GM19463 (cell line): ENCODE data around the gene TMF1.

ENCODE experiments used
- ATAC-seq: cut with Tn5 transposase; IDR thresholded peaks from one replicate; pipeline ENCODE4 v1.9.1; 2021; ENCODE audit warnings: mild to moderate bottlenecking, moderate library complexity; ENCODE audit not compliant: unreplicated experiment

Gene TMF1

GRCh38 chr3:69014022-69014580 is 38.0 kb downstream of the TMF1 start:
- ATAC-seq = no peak

- peak; percentile 73 for ATAC-seq
Observed at GRCh38 chr3:69013253-69014021, 38.7 kb downstream of the TMF1 start, which contains the start of gene EOGT. Gene EOGT (minus strand): TSS chr3:69013684. CDS start chr3:69009846, 3,838 bp downstream.

GRCh38 chr3:69012800-69013252 is 39.3 kb downstream of the TMF1 start:
- peak; percentile 38 for ATAC-seq

GRCh38 chr3:69012100-69012799 is 39.9 kb downstream of the TMF1 start:
- no peak for ATAC-seq

GRCh38 chr3:69011096-69011730 is 40.9 kb downstream of the TMF1 start:
- ATAC-seq = no peak

- no peak for ATAC-seq
Observed at GRCh38 chr3:69009559-69010410, 42.3 kb downstream of the TMF1 start.

- ATAC-seq = no peak
Observed at GRCh38 chr3:69008980-69009379, 43.2 kb downstream of the TMF1 start.

- ATAC-seq = no peak
Observed at GRCh38 chr3:69005791-69006482, 46.2 kb downstream of the TMF1 start.

GRCh38 chr3:69005071-69005790 is 46.9 kb downstream of the TMF1 start:
- ATAC-seq = no peak

GRCh38 chr3:69004138-69004537 is 48.0 kb downstream of the TMF1 start:
- ATAC-seq = no peak

- no peak for ATAC-seq
Observed at GRCh38 chr3:68999605-69000004, 52.5 kb downstream of the TMF1 start.

- ATAC-seq = no peak
Observed at GRCh38 chr3:68999158-68999557, 53.0 kb downstream of the TMF1 start.

GRCh38 chr3:68997887-68998286 is 54.2 kb downstream of the TMF1 start:
- ATAC-seq = no peak

GRCh38 chr3:68996356-68996995 is 55.7 kb downstream of the TMF1 start:
- ATAC-seq = no peak

- no peak for ATAC-seq
Observed at GRCh38 chr3:68988740-68989139, 63.4 kb downstream of the TMF1 start.

- no peak for ATAC-seq
Observed at GRCh38 chr3:68987322-68987721, 64.8 kb downstream of the TMF1 start.

- no peak for ATAC-seq
Observed at GRCh38 chr3:68986496-68987208, 65.5 kb downstream of the TMF1 start.

- no peak for ATAC-seq
Observed at GRCh38 chr3:68985146-68985790, 66.9 kb downstream of the TMF1 start.
